PC-3 (cell line): ENCODE measurements around the gene AP1S1. TPM values are rescaled to one million over a fixed set of nuclear protein-coding genes. Genes with fewer than 3 reads are reported as not detected.

Source experiments
- ATAC-seq: fragments of 200-7000 bp; cut with Tn5 transposase; 2 replicates; pipeline ENCODE4 v1.9.1; 2020; ENCODE audit warnings: mild to moderate bottlenecking, moderate library complexity
- BruUV-seq: library from RNA; stranded (reverse); fragments of 400-500 nt; replicated peaks from 2 replicates; lab custom pipeline; 2021; lab: Mats Ljungman, UMichigan
- CTCF ChIA-PET: fragments of 300-600 bp; sonication (Branson Sonifier 250); formaldehyde crosslinking; loops from one replicate; lab custom pipeline; 2022; ENCODE audit warnings: antibody characterized with exemption; lab: Charles Lee
- POLR2A ChIA-PET: fragments of 300-600 bp; sonication (Branson Sonifier 250); formaldehyde crosslinking; loops from one replicate; lab custom pipeline; 2022; ENCODE audit warnings: antibody characterized with exemption; ENCODE audit not compliant: unreplicated experiment; lab: Charles Lee
- DNase-seq: peaks from one replicate; pipeline ENCODE4 v3.0.0-alpha.2; 2015
- H2AFZ ChIP-seq: fragments of 300-600 bp; sonication (generic); 2 replicates; pipeline ENCODE4 v1.6.0; 2016; ENCODE audit warnings: antibody characterized with exemption, low read length
- H3F3A ChIP-seq: fragments of 300-600 bp; sonication (generic); one replicate; pipeline ENCODE4 v1.6.0; 2017; ENCODE audit warnings: antibody characterized with exemption, low read length, control low read depth, mild to moderate bottlenecking; ENCODE audit not compliant: unreplicated experiment
- H3K27ac ChIP-seq: fragments of 300-600 bp; sonication (generic); 2 replicates; pipeline ENCODE4 v1.5.1; 2016; ENCODE audit warnings: mild to moderate bottlenecking, low read length
- H3K27me3 ChIP-seq: fragments of 300-600 bp; sonication (generic); 2 replicates; pipeline ENCODE4 v1.6.1; 2016; ENCODE audit warnings: low read length, mixed read lengths
- H3K36me3 ChIP-seq: fragments of 300-600 bp; sonication (generic); 2 replicates; pipeline ENCODE4 v1.6.1; 2016; ENCODE audit warnings: low read depth, mixed run types, low read length, mixed read lengths
- H3K4me1 ChIP-seq: fragments of 300-600 bp; sonication (generic); 2 replicates; pipeline ENCODE4 v1.5.1; 2016; ENCODE audit warnings: low read length; ENCODE audit not compliant: insufficient read depth
- H3K4me2 ChIP-seq: fragments of 300-600 bp; sonication (generic); 2 replicates; pipeline ENCODE4 v1.6.0; 2016; ENCODE audit warnings: low read length
- H3K4me3 ChIP-seq: fragments of 300-600 bp; sonication (generic); 2 replicates; pipeline ENCODE4 v1.5.1; 2016; ENCODE audit warnings: mild to moderate bottlenecking, low read length, mixed read lengths
- H3K79me2 ChIP-seq: fragments of 300-600 bp; sonication (generic); 2 replicates; pipeline ENCODE4 v1.6.1; 2017; ENCODE audit warnings: low read length, mixed read lengths
- H3K9ac ChIP-seq: fragments of 300-600 bp; sonication (generic); 2 replicates; pipeline ENCODE4 v1.6.0; 2016; ENCODE audit warnings: mild to moderate bottlenecking, low read length
- H3K9me2 ChIP-seq: fragments of 300-600 bp; sonication (generic); replicated peaks from 2 replicates; pipeline ENCODE4 v1.6.1; 2016; ENCODE audit warnings: mixed run types, low read length, mixed read lengths
- H3K9me3 ChIP-seq: fragments of 300-600 bp; sonication (generic); 2 replicates; pipeline ENCODE4 v1.6.1; 2016; ENCODE audit warnings: low read length, mixed read lengths
- H4K20me1 ChIP-seq: fragments of 300-600 bp; sonication (generic); 2 replicates; pipeline ENCODE4 v1.6.1; 2016; ENCODE audit warnings: low read length, mixed read lengths
- CTCF ChIP-seq: fragments of 300-600 bp; sonication (generic); conservative IDR thresholded peaks from 2 replicates; pipeline ENCODE4 v1.5.1; 2017; ENCODE audit warnings: antibody characterized with exemption, low read depth, mild to moderate bottlenecking, low read length
- EZH2 ChIP-seq: fragments of 300-600 bp; sonication (generic); IDR thresholded peaks from one replicate; pipeline ENCODE4 v1.6.1; 2017; ENCODE audit warnings: antibody characterized with exemption, mild to moderate bottlenecking, low read length; ENCODE audit not compliant: unreplicated experiment
- EZH2phosphoT487 ChIP-seq: fragments of 300-600 bp; sonication (generic); IDR thresholded peaks from 2 replicates; pipeline ENCODE4 v1.6.1; 2018; ENCODE audit warnings: mild to moderate bottlenecking, antibody characterized with exemption, low read length, borderline replicate concordance
- intact Hi-C: fragments of 100-400 bp; cut with micrococcal nuclease; formaldehyde crosslinking; loops from 2 replicates; pipeline ENCODE4 v1.9.0; 2023
- total RNA-seq: library from RNA; depleted of rRNA; stranded (reverse); fragments of >200 nt; gene quantifications from 2 replicates; pipeline ENCODE4 v1.2.3, GENCODE V29; 2014

The AP1S1 gene
- total RNA-seq, 1 experiment from 2014 or later = 190 TPM

DNA sequence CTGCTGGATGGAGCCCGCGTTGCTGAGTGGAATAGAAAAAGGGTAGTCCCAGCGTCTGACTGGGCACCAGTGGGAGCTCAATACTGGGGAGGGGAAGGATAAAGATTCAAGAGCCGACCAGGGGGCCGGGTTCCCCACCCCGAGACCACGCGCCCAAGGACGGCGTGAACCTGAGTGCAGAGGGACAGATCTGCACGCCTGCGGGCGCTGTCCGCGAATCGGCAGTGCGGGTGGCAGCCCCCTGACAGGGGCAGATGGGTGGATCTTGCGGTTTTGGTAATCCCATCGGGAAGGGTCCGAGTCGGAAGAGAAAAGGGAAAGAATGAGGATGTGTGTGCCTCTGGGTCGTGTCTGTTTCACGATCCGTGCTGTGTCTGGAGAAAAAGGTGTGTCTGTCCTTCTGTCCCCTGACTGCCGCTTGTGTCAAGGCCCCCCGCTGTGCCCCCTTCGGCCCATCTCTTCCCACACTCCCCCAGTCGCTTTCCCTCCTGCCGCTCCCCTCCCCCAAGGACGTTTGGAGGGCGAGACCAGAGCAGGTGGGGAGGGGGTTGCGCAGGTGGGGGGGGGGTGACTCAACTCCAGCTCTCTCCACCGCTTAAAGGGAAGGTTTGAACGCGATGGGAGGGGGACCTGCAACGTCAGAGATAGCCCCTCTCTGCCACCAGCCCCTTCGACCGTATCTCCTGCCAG, 11.8 kb downstream of the AP1S1 start:
- no TSS peak for BruUV-seq
- Histone ChIP-seq H3K36me3 (no peaks in the 10 kb centered on the region), H3K4me2 (peak overlapping the region; percentile 63), H2AFZ (no peak overlapping the region), H3K9me3 (no peaks in the 10 kb centered on the region), H4K20me1 (no peaks in the 10 kb centered on the region), H3K27me3 (peaks cover 40% of the 10 kb centered on the region), H3K9me2 (no peaks in the 10 kb centered on the region), H3K9ac (no peak overlapping the region), H3K27ac (no peak overlapping the region), H3K4me1 (peaks cover 49% of the 10 kb centered on the region), H3K79me2 (no peaks in the 10 kb centered on the region), H3K4me3 (0 out of 2 replicates have a peak overlapping the region, but pooled peaks have one; percentile 11), H3F3A (no peaks in the 10 kb centered on the region)
- POLR2A ChIA-PET = no interaction called here
- CTCF ChIA-PET = interaction anchor here (0.7 kb wide), 1 partner anchor 125 kb away, joined by 5 read pairs; no protein-coding TSS in a partner anchor
- DNase-seq = no peak
- no peak for ATAC-seq
- no peak for TF ChIP-seq EZH2
- TF ChIP-seq EZH2phosphoT487 = no peak
- no peak for TF ChIP-seq CTCF
- intact Hi-C loops = no loop called here

- Histone ChIP-seq H3K9ac (no peak overlapping the region), H3F3A (no peaks in the 10 kb centered on the region), H3K4me3 (no peak overlapping the region), H3K79me2 (no peaks in the 10 kb centered on the region), H2AFZ (no peak overlapping the region), H3K27me3 (peaks cover 45% of the 10 kb centered on the region), H3K9me2 (no peaks in the 10 kb centered on the region), H3K4me2 (no peak overlapping the region), H3K27ac (no peak overlapping the region), H3K9me3 (no peaks in the 10 kb centered on the region), H3K36me3 (no peaks in the 10 kb centered on the region), H4K20me1 (no peaks in the 10 kb centered on the region), H3K4me1 (peaks cover 46% of the 10 kb centered on the region)
- intact Hi-C loops = no loop called here
- CTCF ChIA-PET = no interaction called here
- no peak for DNase-seq
- no peak for ATAC-seq
- TF ChIP-seq CTCF (no peak), EZH2 (no peak), EZH2phosphoT487 (no peak)
- BruUV-seq = no TSS peak
- POLR2A ChIA-PET = no interaction called here
Measured at GRCh38 chr7:101166648-101166908, 12.3 kb downstream of the AP1S1 start.

DNA sequence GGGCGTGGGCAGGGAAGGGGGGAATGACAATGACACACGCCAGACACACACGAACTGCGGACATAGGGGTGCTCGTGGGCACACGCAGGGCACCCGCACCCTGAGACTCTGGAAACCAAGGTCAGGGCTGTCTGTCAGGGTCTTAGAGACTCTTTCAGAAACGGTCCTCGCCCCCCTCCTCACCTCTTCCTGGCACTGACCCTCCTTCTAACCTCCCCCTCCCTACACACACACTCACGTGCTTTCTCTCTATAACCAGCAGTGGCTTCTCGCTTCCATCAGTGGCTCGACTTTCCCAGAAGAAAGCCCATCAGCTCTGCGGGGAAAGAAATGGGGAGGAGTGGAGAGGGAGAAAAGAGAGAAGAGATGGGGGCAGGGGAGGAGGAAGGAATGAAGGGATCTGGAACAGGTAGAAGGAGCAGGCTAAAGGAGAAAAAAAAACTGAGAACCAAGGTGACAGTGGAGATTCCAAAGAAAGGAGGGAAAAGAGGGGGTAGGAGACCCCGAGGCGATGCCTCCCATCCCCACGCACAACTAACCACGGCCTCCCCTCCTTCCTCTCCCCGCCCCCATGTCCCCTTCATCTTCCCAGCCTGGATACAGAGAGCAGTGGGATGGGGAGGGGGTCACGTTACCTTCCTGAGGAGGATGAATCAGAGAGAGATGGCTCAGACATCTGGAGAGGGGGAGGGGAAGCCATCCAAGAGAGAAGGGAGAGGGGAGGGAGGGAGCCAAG, 12.8 kb downstream of the AP1S1 start:
- CTCF ChIA-PET = no interaction called here
- Histone ChIP-seq H3K27me3 (peaks cover 50% of the 10 kb centered on the region), H3K27ac (no peak overlapping the region)

More for the DNA sequence above, 12.8 kb downstream of the AP1S1 start:
- H3K36me3 ChIP-seq = no peaks in the 10 kb centered on the region
- no peaks in the 10 kb centered on the region for H3K79me2 ChIP-seq
- POLR2A ChIA-PET = no interaction called here
- no peaks in the 10 kb centered on the region for H3K9me2 ChIP-seq
- intact Hi-C loops = no loop called here
- DNase-seq = no peak
- H3K9me3 ChIP-seq = no peaks in the 10 kb centered on the region
- ATAC-seq = no peak
- no peaks in the 10 kb centered on the region for H4K20me1 ChIP-seq
- H3K9ac ChIP-seq = no peak overlapping the region
- no peak overlapping the region for H2AFZ ChIP-seq
- peaks cover 44% of the 10 kb centered on the region for H3K4me1 ChIP-seq
- BruUV-seq = no TSS peak
- TF ChIP-seq CTCF (no peak), EZH2phosphoT487 (no peak), EZH2 (no peak)
- no peak overlapping the region for H3K4me2 ChIP-seq
- no peak overlapping the region for H3K4me3 ChIP-seq
- no peaks in the 10 kb centered on the region for H3F3A ChIP-seq
